HepG2 (cell line): Measurements from ENCODE around the gene SERTAD1. TPM values are rescaled to one million over a fixed set of nuclear protein-coding genes. Genes with fewer than 3 reads are reported as not detected.

Experiments used
- BRCA1 ChIP-seq: sonication (generic); formaldehyde crosslinking; IDR thresholded peaks from 2 replicates; pipeline ENCODE4 v1.4.0; 2020; ENCODE audit warnings: missing genetic modification reagents
- CBX1 ChIP-seq: IDR thresholded peaks from one replicate; pipeline ENCODE4 v1.6.1; 2016; ENCODE audit warnings: antibody characterized with exemption, low read depth
- E2F1 ChIP-seq: sonication (generic); formaldehyde crosslinking; IDR thresholded peaks from 2 replicates; pipeline ENCODE4 v1.5.0; 2020; ENCODE audit warnings: missing genetic modification reagents
- ELF4 ChIP-seq: sonication (generic); formaldehyde crosslinking; IDR thresholded peaks from 2 replicates; pipeline ENCODE4 v1.5.0; 2020; ENCODE audit warnings: missing genetic modification reagents, mild to moderate bottlenecking, moderate library complexity, borderline replicate concordance
- FOXC1 ChIP-seq: sonication (generic); formaldehyde crosslinking; IDR thresholded peaks from 2 replicates; pipeline ENCODE4 v1.8.0; 2022; ENCODE audit warnings: mild to moderate bottlenecking, missing genetic modification reagents, borderline replicate concordance
- HNRNPUL1 ChIP-seq: fragments of 200-400 bp; formaldehyde crosslinking; IDR thresholded peaks from 2 replicates; pipeline ENCODE4 v1.6.1; 2017; ENCODE audit warnings: low read depth, mild to moderate bottlenecking, low read length, moderate library complexity
- ISX ChIP-seq: sonication (generic); formaldehyde crosslinking; conservative IDR thresholded peaks from 2 replicates; pipeline ENCODE4 v1.5.0; 2020; ENCODE audit warnings: missing genetic modification reagents
- MAFK ChIP-seq, 2 experiments: IDR thresholded peaks in 1 of 2; conservative IDR thresholded peaks in 1 of 2; 2 replicates each; pipeline ENCODE4 v1.6.1; 2011; ENCODE audit warnings: improper control_type of control experiment in 2 of 2, low read length in 2 of 2
- MXD3 ChIP-seq: IDR thresholded peaks from 2 replicates; pipeline ENCODE4 v1.6.1; 2016; ENCODE audit warnings: mild to moderate bottlenecking, missing biosample characterization, missing genetic modification reagents
- NFYB ChIP-seq: sonication (generic); formaldehyde crosslinking; IDR thresholded peaks from 2 replicates; pipeline ENCODE4 v1.4.0; 2020; ENCODE audit warnings: missing genetic modification reagents
- NR1H2 ChIP-seq: sonication (generic); formaldehyde crosslinking; IDR thresholded peaks from 2 replicates; pipeline ENCODE4 v1.8.1; 2022; ENCODE audit warnings: low read depth, missing genetic modification reagents, borderline replicate concordance
- POGK ChIP-seq: sonication (generic); formaldehyde crosslinking; conservative IDR thresholded peaks from 2 replicates; pipeline ENCODE4 v1.8.0; 2022; ENCODE audit warnings: mild to moderate bottlenecking, moderate library complexity, missing genetic modification reagents
- SETDB1 ChIP-seq: sonication (generic); formaldehyde crosslinking; IDR thresholded peaks from 2 replicates; pipeline ENCODE4 v1.5.1; 2020; ENCODE audit warnings: missing genetic modification reagents, mild to moderate bottlenecking, borderline replicate concordance
- SNAPC4 ChIP-seq: sonication (generic); formaldehyde crosslinking; IDR thresholded peaks from 2 replicates; pipeline ENCODE4 v1.4.0; 2020; ENCODE audit warnings: mild to moderate bottlenecking, missing genetic modification reagents
- SNRNP70 ChIP-seq: fragments of 200-400 bp; formaldehyde crosslinking; IDR thresholded peaks from 2 replicates; pipeline ENCODE4 v1.6.1; 2017; ENCODE audit warnings: mild to moderate bottlenecking, low read depth, low read length, moderate library complexity
- SPEN ChIP-seq: sonication (generic); formaldehyde crosslinking; IDR thresholded peaks from 2 replicates; pipeline ENCODE4 v1.5.1; 2020; ENCODE audit warnings: low read depth, mild to moderate bottlenecking, missing genetic modification reagents
- ZBTB20 ChIP-seq: sonication (generic); formaldehyde crosslinking; IDR thresholded peaks from 2 replicates; pipeline ENCODE4 v1.8.1; 2023; ENCODE audit warnings: missing genetic modification reagents, low read depth, mild to moderate bottlenecking, borderline replicate concordance
- ZBTB21 ChIP-seq: sonication (generic); formaldehyde crosslinking; IDR thresholded peaks from 2 replicates; pipeline ENCODE4 v1.4.0; 2020; ENCODE audit warnings: missing genetic modification reagents
- ZNF430 ChIP-seq: sonication (generic); formaldehyde crosslinking; IDR thresholded peaks from 2 replicates; pipeline ENCODE4 v1.9.0; 2021; ENCODE audit warnings: mild to moderate bottlenecking, missing genetic modification reagents
- ZNF788 ChIP-seq: sonication (generic); formaldehyde crosslinking; IDR thresholded peaks from 2 replicates; pipeline ENCODE4 v1.5.0; 2020; ENCODE audit warnings: mild to moderate bottlenecking, missing genetic modification reagents, borderline replicate concordance
- ZSCAN30 ChIP-seq: sonication (generic); formaldehyde crosslinking; IDR thresholded peaks from 2 replicates; pipeline ENCODE4 v1.5.0; 2020; ENCODE audit warnings: mild to moderate bottlenecking, missing genetic modification reagents
- polyA plus RNA-seq, 8 experiments: library from polyadenylated mRNA; depleted of rRNA in 3 of 8; stranded (reverse) in 7 of 8; unstranded in 1 of 8; fragments of >200 nt; fragmentation: Illumina TruSeq in 4 of 8; extraction: Trizol in 4 of 8; gene quantifications; 2 replicates each; pipeline versions ENCODE4 v1.2.1 to v1.2.3, GENCODE V29; 2011 to 2016; ENCODE audit warnings: low read depth in 4 of 8, missing spikeins in 1 of 8, mixed read lengths in 1 of 8; ENCODE audit not compliant: insufficient read depth in 1 of 8
- total RNA-seq, 5 experiments: library from RNA; depleted of rRNA; stranded (reverse); fragments of >200 nt; fragmentation: Illumina TruSeq; extraction: Trizol; gene quantifications; 2 replicates each; pipeline ENCODE4 v1.2.3, GENCODE V29; 2016; ENCODE audit warnings: low read depth in 1 of 5

The SERTAD1 gene
- total and polyA plus RNA-seq, 2 of the 13 experiments (the other 11 are each of a cell fraction or from before 2014, with no cell fraction given): 4.3 to 4.5 TPM

GRCh38 chr19:40443131-40443999, 17.6 kb upstream of the SERTAD1 start (continued):
- TF ChIP-seq ZSCAN30 (CRISPR knock-in tag) (no peak), NFYB (CRISPR knock-in tag) (peak; percentile 59), ZBTB21 (CRISPR knock-in tag) (no peak), MAFK (conservative IDR thresholded peaks at IDR 0.05 in 1 of 2, IDR thresholded peaks at IDR 0.05 in 1 of 2; ENCODE audit: low read length in 2 of 2) (no peak), SNAPC4 (CRISPR knock-in tag) (peak; percentile 61; the same call in 1 of the 2 replicates), ELF4 (no peak; the same call in 1 of the 2 replicates), BRCA1 (CRISPR knock-in tag) (no peak), MXD3 (CRISPR knock-in tag) (no peak), E2F1 (peak; percentile 60; the same call in 1 of the 2 replicates), ZBTB20 (no peak), SNRNP70 (no peak), ZNF788 (peak; percentile 44; the same call in 1 of the 2 replicates), POGK (CRISPR knock-in tag) (no peak; the same call in 1 of the 2 replicates), HNRNPUL1 (no peak), FOXC1 (CRISPR knock-in tag) (peak; percentile 73; the same call in 1 of the 2 replicates), CBX1 (peak; percentile 87), SPEN (CRISPR knock-in tag) (0 out of 2 replicates have a peak, but pooled peaks have one; percentile 51), SETDB1 (CRISPR knock-in tag) (no peak), ZNF430 (CRISPR knock-in tag) (no peak), NR1H2 (CRISPR knock-in tag) (no peak), ISX (CRISPR knock-in tag) (no peak)
